ENCODE data around the gene BRI3. TPM values are rescaled to one million over a fixed set of nuclear protein-coding genes. Genes with fewer than 3 reads are reported as not detected.

The BRI3 gene
- total and polyA plus RNA-seq, 2 of the 13 experiments (the other 11 are each of a cell fraction or from before 2014, with no cell fraction given), result 54.0 to 103 TPM

- TF ChIP-seq MEIS2 (CRISPR knock-in tag; IDR thresholded peaks at IDR 0.05) (0 out of 2 replicates have a peak, but pooled peaks have one; percentile 14), ATF2 (CRISPR knock-in tag; IDR thresholded peaks at IDR 0.05) (0 out of 2 replicates have a peak, but pooled peaks have one; percentile 32), PRMT3 (CRISPR knock-in tag; IDR thresholded peaks at IDR 0.05; ENCODE audit: borderline replicate concordance, low read depth) (no peak), MAX (IDR thresholded peaks at IDR 0.05) (peak; percentile 52)
Measured at GRCh38 chr7:98280791-98281756, at the start of gene BRI3 (continued).

GRCh38 chr7:98232263-98232585 lies 49.3 kb upstream of the BRI3 start:
- ChIA-PET CTCF (ENCODE audit: low intra/inter-chr PET ratio, low total read pairs) (no interaction called here), POLR2A (no interaction called here)
- DNase-seq (ENCODE audit: low spot score) (no peak), ATAC-seq (no peak), FAIRE-seq (no peak)
- intact Hi-C loops (cut with micrococcal nuclease; ENCODE audit: unreplicated experiment) (no loop called here), in situ Hi-C loops (cut with HindIII; ENCODE audit: extremely low pct_ligation_motif_present, low pct_unique_long_range_greater_than_20kb) (no loop called here)
- Histone ChIP-seq H3K4me1 (ENCODE audit: insufficient read depth, low read length) (peaks cover 25% of the 10 kb centered on the region), H3K27ac (ENCODE audit: extremely low read length, insufficient read depth, low read length) (no peak overlapping the region), H3K36me3 (replicated peaks in 1 of 2; ENCODE audit: control insufficient read depth in 1 of 2, insufficient read depth in 2 of 2, low read length in 2 of 2) (no peaks in the 10 kb centered on the region; a peak in 1 of 5 replicates), H4K20me1 (ENCODE audit: insufficient read depth, low read length) (no peaks in the 10 kb centered on the region), H3K4me2 (ENCODE audit: low read depth, low read length) (no peak overlapping the region), H3K9ac (ENCODE audit: insufficient read depth, low read depth, low read length) (no peak overlapping the region), H3K79me2 (ENCODE audit: insufficient read depth, low read length) (no peaks in the 10 kb centered on the region), H3K4me3 (replicated peaks in 1 of 3; ENCODE audit: insufficient read depth in 1 of 3, low read depth in 2 of 3, low read length in 3 of 3) (no peak overlapping the region), H3K27me3 (ENCODE audit: control insufficient read depth in 1 of 2, insufficient read depth in 2 of 2, low read length in 2 of 2) (no peaks in the 10 kb centered on the region), H2AFZ (ENCODE audit: low read length) (no peak overlapping the region), H3K9me3 (ENCODE audit: low read length) (no peaks in the 10 kb centered on the region)
- no TSS peak for BruUV-seq (replicated peaks)
- WGBS (ENCODE audit: low lambda C conversion rate), result 100% methylated on average over 1 of the region's 8 CpGs
- no peak for TF ChIP-seq HNRNPH1 (optimal IDR thresholded peaks at IDR 0.05; ENCODE audit: low read depth, low read length)
- TF ChIP-seq NFE2L2 (IDR thresholded peaks at IDR 0.05; ENCODE audit: low read length), result no peak
- no peak for TF ChIP-seq AKAP8 (CRISPR knock-in tag; IDR thresholded peaks at IDR 0.05)
- no peak for TF ChIP-seq PRDM4 (CRISPR knock-in tag; IDR thresholded peaks at IDR 0.05; ENCODE audit: borderline replicate concordance)
- TF ChIP-seq HMGA1 (CRISPR knock-in tag; conservative IDR thresholded peaks at IDR 0.05), result no peak
- no peak for TF ChIP-seq SMAD9 (CRISPR knock-in tag; IDR thresholded peaks at IDR 0.05)
- TF ChIP-seq DZIP1 (CRISPR knock-in tag; IDR thresholded peaks at IDR 0.05), result no peak
- no peak for TF ChIP-seq TFAP4 (IDR thresholded peaks at IDR 0.05; ENCODE audit: borderline replicate concordance, low read depth)
- TF ChIP-seq ZNF614 (CRISPR knock-in tag; IDR thresholded peaks at IDR 0.05; ENCODE audit: borderline replicate concordance), result no peak
- TF ChIP-seq EHMT2 (IDR thresholded peaks at IDR 0.05; ENCODE audit: borderline replicate concordance, low read depth, low read length), result no peak
